ENCODE measurements around the gene SANBR.
"Not testable (repeated sequence)": the region's sequence is repeated elsewhere in the genome, so short reads cannot be mapped to it uniquely, and the experiment has no call there.

Gene SANBR

DNA sequence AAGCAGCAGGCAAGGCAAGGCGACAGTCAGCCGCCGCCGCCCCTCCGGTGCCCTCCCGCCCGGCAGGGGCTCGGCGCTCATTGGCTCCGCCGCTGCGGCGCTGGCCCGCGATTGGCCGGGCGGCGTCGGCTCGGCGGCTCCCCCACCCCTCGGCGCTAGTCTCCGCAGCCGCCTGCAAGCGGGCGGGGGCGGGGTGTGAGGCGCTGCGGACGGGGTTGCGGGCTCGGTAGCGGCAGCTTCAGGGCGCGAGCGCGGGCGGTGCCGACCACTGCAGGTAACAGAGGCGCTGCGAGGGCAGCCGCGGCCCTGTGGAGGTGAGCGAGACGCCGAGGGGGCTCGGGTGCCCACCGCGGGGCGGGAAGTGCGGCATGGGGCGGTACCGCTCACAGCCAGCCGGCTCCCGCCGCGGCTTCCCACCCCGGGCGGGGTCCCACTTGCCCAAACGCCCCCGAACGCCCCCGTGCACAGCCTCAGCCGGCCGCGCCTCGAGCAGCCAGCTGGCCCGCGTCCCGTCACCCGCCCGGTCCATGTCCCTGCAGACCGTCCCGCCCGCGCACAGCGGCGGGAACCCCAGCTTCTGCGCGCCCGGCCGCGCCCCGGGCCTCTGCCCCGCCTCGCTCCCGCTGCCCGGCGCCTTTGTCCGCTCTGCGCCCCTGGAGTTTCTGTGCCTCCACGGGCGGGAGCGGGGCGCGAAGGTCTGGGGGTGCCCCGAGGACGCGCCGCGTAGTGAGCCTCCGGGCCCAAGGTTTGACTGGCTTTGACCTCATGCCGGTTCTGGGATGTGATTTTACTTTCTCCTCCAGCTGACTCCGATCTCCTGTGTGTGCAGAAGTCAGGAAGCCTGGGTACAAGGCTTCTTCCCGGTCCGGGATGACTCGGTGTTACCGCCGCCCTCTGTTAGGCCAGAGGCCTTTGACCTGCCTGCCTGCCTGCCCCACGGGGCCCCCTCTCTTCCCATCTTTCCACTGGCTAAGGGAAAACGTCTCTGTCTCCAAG, at the start of gene SANBR:
Gene SANBR, plus strand, starts transcription at position 158 of the 996 bp plus-strand sequence. CDS start 4,480 bp downstream, outside the sequence.
- peak; percentile 91 to 93 for DNase-seq

DNA sequence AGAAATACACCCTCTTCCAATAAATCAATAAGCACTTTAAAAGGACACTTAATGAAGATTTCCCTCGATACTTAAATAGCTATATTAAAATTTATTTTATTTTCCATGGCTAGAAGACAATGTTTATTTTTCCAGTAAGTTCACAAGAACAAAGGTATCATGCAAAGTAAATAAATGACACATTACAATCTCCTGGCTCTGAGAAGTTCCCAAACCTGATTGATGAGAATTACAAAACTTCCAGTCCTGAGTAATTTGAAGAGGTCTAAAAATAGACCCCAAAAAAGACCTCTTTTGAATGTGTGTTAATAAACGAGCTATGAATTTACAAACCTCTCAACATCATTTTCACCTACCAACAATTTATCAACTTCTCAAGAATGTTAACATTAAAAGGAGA, 49.7 kb upstream of the SANBR start:
- no peak for DNase-seq

DNA sequence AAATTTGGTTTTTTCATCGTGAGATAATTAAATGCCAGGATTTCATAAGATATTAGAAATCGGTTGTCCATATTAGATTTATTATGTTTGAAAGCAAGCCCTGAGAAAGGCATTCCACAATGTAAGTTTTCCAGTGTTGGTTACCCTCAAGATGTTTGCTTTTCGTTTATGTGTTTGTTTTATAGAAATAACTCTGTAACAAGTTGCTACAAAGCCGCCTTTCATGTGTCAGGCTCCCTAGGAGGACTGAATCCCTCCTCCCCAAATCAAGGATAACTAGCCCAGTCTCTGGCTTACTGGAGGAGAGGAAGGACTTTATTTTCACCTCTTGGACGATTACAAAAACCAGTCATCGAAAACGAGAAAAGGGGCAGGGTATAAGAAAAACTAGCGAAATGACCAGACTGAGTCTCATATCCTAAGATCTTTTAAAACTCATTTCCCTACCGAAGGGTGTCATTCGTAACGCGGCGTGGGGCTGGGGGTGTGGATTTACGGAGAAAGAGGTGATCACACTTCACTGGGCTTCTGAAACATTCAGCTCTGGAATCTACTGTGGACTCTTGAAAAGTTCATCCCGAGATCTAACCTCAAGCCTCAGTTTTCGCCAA, 49.2 kb upstream of the SANBR start:
- peak in 1 of 2 experiments; percentile 41 for DNase-seq

DNA sequence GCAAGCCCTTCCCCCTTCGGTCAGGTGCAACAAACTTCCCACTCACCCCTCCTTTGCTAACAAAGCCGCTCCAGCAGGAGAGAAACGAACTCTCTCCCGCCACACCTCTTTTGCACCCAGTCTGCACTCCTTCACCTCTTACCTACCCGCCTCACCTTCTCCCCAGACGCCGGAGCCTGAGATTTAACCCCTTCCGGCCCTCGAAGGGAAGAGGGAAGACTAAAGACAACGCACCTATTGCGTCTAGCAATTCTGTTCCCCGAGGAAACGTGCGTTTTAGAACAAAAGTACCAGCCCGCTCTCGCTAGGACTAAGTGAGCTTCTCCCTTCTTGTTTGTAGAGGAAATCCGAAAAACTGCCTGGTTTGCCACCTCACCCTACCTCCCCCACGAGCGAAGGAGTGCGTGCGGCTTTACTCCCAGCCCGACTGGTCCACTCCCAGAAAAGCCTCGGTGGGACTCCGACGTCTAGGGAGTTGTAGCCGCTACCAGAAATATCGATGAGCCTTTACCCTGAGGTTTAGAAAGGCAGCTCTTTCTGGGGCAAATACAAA, 48.6 kb upstream of the SANBR start:
- DNase-seq = peak; percentile 92 to 93

DNA sequence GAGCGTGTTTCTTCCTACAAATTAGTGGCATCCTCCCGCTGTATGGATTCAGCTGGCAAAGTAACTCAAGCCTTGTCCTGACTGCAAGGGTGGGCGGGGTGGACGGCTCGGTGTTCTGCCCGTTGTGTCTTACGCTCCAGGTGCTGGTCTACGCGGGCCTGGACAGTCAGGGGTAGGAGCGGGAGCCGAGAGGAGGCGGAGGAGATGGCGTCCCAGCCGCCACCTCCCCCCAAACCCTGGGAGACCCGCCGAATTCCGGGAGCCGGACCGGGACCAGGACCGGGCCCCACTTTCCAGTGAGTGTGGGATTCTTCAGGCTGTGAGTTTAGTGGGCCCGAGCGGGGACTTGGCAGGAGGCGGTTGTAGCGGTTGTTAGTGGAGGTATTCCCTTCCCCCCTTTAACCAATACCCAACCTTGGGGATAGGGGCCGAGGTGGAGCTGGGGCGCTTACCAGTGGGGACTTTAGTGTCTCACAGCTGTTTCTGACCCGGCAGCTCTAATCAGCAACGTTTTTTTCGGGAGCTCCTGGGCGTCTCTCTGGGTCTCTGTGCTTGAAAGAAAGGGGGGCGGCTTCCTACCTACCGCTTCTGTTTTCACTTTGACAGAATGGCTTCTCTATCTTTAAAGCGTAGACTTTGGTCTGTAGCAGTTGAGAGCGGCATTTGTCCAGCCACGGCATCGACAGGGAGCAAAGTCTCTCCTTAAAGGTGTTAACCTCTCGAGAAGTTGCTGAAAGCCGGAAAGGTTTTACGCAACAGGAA, 47.9 kb upstream of the SANBR start, which contains the start of the genes PEX13 and PUS10:
Gene PEX13, plus strand, starts transcription at position 165 of the 762 bp plus-strand sequence. Its CDS starts 40 bp downstream, at position 205.
Gene PUS10, minus strand, starts transcription at position 700 of the 762 bp plus-strand sequence. CDS start 6,365 bp downstream, outside the sequence.
- peak; percentile 85 to 90 for DNase-seq

DNA sequence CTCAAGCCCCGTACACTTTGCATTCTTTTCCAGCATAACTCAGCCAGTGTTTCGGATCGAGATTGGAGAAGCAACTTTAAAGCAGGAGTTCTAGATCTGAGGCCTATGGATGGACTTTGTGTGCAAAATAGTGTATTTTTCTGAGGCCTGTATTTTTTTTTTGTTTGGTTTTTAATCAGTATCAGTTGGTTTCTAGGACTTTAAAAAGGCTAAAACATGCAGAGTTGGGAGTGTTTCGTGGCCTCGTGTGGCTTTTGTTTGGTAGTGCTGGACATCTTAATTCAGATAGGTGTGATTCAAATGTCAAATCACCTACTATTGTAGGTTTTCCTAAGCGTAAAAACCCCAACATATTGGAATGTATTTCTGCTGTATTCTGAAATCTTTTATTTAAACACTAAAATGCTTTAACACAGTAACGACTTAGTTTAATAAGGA, 47.3 kb upstream of the SANBR start:
- DNase-seq = peak in 1 of 2 experiments; percentile 69

DNA sequence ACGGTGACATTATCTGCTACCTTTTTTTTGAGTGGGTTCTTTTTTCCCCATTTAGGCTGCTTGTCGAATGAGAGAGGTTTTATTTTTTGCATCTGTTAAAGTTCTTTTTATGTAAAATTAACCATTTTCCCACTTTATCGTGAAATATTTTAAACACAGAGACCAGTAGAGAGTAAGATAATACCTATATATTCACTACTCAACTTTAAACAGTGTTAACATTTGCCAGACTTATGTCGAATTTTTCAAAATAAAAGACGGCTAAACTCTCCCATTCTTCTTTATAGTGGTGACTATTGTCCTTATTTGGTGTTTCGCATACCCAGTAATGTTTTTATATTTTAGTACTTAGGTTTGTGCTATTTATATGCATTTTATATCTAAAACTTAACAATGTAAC, 46.9 kb upstream of the SANBR start:
- DNase-seq = peak in 1 of 2 experiments; percentile 8

DNA sequence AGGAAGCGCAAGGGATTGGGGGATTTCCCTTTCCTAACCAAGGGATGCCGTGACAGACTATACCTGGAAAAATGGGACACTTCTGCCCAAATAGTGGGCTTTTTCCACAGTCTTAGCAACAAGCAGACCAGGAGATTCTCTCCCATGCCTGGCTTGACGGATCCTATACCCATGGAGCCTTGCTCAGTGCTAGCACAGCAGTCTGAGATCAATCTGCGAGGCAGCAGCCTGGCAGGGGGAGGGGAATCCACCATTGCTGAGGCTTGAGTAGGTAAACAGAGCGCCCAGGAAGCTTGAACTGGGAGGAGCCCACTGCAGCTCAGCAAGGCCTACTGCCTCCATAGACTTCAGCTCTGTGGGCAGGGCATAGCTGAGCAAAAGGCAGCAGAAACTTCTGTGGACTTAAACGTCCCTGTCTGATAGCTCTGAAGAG, 44.4 kb upstream of the SANBR start:
- no peak for DNase-seq

DNA sequence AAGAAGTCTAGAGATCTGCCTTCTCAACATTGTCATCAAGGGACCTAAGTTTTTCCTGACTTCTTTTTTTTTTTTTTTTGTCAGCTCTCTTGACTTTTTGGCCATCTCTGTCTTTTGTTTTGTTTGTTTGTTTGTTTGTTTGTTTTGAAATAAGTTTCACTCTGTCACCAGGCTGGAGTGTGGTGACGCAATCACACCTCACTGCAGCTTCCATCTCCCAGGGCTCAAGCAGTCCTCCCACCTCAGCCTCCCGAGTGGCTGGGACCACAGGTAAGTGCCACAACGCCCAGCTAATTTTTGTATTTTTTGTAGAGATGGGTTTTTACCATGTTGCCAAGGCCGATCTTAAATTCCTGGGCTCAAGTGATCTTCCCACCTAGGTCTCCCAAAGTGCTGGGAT, 42.0 kb upstream of the SANBR start:
- DNase-seq = no peak

DNA sequence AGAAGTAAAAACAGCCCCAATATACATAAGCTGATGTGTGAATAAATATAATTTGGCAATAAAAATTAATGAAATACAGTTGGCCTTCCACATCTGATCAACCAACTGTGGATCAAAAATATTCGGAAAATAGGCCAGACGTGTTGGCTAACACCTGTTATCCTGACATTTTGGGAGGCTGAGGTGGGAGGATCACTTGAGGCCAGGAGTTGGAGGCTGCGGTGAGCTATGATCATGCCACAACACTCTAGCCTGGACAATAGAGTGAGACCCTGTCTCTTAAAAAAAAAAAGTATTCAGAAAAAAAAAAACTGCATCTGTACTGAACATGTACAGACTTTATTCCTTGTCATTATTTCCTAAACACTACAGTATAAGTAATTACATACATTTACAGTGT, 36.1 kb upstream of the SANBR start:
- DNase-seq = no peak

DNA sequence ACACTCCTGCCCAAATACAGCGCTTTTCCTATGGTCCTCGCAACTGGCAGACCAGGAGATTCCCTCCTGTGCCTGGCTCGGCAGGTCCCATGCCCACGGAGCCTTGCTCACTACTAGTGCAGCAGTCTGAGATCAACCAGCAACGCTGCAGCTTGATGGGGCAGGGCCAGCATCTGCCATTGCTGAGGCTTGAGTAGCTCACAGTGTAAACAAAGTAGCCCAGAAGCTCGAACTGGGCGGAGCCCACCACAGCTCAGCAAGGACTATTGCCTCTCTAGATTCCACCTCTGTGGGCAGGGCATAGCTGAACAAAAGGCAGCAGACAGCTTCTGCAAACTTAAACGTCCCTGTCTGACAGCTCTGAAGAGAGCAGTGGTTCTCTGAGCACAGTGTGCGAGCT, 31.1 kb upstream of the SANBR start:
- not testable (repeated sequence) for DNase-seq

DNA sequence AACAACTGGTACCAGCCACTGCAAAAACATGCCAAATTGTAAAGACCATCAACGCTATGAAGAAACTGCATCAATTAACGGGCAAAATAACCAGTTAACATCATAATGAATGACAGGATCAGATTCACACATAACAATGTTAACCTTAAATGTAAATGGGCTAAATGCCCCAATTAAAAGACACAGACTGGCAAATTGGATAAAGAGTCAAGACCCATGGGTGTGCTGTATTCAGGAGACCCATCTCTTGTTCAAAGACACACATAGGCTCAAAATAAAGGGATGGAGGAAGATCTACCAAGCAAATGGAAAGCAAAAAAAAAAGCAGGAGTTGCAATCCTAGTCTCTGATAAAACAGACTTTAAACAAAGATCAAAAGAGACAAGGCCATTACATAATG, 29.0 kb upstream of the SANBR start:
- not testable (repeated sequence) for DNase-seq

DNA sequence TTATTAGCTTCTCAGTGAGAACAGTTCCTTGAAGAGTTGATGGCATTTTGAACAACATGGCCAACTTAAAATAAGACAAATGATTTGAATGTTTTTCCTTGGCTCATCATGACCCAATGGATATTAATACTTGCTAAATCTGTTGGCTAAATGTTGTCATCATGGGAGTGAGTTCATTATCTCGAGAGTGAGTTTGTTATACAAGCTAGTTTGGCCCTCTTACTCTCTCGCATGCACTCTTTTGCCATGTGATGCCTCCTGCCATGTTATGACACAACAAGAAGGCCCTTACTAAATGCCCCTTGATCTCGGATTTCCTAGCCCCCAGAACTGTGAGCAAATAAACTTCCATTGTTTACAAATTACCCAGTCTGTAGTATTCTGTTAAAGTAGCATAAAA, 22.9 kb upstream of the SANBR start:
- DNase-seq = no peak

DNA sequence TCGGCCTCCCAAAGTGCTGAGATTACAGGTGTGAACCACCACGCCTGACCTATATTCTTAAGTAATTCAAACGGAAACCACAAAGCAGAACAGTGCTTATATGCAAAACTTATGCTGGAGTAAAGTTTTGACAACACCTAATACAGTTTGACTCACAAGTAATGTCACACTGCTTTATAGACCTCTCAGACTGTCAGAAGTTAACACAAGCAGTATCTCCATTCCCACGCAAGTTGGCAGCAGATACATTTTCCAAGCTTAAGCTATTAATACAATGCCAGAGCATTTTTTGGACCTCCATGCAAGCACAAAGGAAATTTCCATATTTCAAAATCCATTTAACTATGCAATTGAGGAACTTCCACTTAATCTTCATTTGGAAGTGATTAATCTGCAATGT, 21.0 kb upstream of the SANBR start:
- DNase-seq = no peak

DNA sequence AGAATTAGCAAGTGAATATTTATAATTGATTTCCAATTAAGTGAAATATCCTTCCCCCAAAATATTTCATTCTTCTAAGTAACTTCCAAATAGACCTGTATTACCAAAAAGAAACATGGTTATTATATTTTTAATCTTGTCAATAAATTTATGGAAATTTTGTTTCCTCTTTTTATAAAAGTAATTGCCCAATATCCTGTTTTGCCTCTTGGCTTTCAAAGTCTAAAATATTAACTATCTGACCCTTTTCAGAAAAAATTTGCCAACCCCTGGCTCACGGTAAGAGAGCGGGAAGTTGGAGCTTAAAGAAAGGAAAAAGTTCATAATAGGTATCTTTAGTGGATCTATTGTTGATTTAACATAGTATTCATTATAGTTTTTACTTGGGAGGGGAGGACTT, 20.4 kb upstream of the SANBR start:
- DNase-seq = no peak

DNA sequence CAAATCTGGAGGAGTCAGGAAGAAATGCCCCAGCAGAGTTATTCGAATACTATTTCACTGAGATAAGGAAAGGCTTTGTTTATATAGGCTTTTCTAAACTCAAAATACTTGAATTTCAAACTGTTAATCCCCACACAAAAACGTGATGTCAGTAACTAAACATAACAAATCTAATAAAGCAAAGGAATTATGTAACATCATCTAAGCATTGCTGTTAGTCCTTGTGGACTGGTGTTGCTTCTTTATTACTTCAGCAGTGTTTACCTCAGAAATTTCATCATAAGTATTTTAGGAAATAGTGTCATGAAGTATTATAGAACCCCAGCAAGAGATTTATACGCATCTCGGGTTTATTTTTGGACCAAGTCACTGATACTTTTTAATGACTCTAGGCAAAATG, 19.7 kb upstream of the SANBR start:
- DNase-seq = no peak

DNA sequence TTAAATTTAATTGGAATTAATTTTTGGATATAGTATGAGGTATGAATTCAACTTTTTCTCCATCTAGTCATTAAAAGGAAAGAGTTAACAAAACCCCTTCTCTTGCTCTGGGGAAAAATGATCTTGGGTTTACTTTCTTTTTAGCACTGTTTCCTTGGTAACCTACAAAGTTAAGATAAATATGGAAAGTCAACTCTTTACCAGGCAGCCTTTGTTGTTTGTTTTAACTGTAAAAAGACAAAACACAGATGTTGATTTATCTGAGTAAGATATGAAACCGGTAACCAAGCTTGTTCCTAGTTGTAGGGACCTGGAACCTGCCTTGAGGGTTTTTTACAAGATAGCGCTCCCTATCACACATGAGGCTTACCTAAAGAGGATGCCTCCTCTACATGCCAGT, 10.1 kb upstream of the SANBR start:
- DNase-seq = no peak

DNA sequence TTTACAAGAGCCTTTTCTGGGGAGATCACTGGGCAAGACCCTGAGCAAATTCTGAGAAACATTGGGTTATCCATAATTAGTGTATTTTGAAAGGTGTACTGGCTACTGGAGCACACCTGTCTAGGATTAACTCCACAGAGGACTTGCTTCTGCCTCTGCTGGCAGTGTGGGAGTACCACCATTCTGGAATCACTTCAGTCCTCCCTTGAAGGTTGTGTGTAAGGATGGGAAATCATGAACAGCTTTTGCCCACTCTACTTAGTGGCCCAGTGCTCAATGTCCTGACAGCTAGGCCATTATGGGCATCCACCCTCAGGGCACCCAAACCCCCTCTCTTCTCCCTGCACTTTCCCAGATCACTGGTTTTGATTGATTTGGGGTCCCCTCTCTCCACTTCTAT, 8.1 kb upstream of the SANBR start:
- no peak for DNase-seq

DNA sequence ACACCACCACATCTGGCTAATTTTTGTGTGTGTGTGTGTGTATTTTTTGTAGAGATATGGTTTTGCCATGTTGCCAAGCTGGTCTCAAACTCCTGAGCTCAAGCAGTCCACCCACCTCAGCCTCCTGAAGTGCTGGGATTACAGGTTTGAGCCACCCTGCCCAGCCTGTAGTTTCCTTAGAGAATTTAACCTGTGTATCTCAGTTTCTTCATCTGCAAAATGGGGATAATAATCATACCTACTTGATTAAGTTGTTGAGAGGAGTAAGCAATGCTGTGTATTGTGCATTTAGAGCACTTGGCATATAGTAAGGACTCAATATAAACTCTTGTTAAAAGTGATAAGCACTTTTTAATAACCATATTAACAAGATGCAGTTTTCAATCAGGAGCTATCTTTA, 6.3 kb upstream of the SANBR start:
- DNase-seq = no peak

DNA sequence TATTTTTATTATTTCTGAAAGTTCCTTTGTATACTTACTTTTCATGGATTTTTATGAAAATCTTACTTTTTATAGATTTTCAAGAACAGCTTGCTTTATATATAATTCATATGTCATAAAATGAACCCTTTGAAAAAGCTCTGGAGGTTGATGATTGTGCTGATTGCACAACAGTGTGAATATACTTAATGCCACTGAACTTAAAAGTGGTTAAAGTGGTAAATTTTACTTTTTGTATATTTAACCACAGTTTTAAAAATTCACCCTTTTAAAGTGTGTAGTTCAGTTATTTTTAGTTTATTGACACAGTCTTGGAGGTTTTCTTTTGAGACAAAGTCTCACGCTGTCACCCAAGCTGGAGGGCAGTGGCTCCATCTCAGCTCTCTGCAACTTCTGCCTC, 8.4 kb downstream of the SANBR start:
- no peak for DNase-seq

DNA sequence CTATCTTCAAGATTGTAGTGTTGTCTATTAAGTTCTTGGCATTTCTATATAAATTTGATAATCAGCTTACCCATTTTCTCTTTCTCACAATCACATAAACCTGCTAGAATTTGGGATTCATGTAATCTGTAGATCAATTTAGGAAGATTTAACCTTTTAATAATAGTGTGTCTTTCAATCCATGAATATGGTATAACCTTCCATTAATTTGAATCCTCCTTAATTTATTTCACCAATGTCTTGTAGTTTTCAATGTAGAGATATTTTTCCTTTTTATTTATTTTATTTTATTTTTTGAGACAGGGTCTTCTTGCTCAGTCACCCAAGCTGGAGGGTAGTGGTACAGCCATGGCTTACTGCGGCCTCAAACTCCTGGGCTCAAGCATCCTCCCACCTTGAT, 20.2 kb downstream of the SANBR start:
- no peak for DNase-seq

DNA sequence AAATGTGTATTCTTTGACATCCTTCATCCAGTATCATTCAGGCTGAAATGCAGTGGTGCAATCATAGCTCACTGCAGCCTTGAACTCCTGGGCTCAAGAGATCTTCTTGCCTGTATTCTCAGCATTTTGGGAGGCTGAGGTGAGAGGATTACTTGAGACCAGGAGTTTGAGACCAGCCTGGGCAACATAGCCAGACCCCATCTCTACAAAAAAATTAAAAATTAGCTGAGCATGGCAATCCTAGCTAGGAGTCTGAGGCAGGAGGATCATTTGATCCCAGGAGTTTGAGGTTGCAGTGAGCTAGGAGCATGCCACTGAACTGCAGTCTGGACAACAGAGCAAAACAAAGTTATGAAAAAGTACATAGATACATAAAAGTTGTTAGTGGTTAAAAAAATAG, 24.1 kb downstream of the SANBR start:
- no peak for DNase-seq
